Cardiac fibroblast (primary cell): ENCODE data around the gene ARHGEF38.

Experiments
- DNase-seq, 2 donors: peaks; one replicate each; pipeline versions ENCODE4 v3.0.0 to v3.0.0-alpha.2; 2010; ENCODE audit warnings: low read depth in 2 of 2
- H3K4me3 ChIP-seq, 2 donors: replicated peaks in 1 of 2; 1 replicate in 1 of 2; 2 replicates in 1 of 2; pipeline ENCODE4 v1.5.1; 2011; ENCODE audit warnings: low read depth in 2 of 2, low read length in 2 of 2, mild to moderate bottlenecking in 2 of 2, moderate library complexity in 1 of 2
- CTCF ChIP-seq: IDR thresholded peaks from one replicate; pipeline ENCODE4 v1.5.1; 2011; ENCODE audit warnings: low read depth, mild to moderate bottlenecking, low read length, inconsistent platforms

ARHGEF38 gene

GRCh38 chr4:105596684-105597083 lies 44.3 kb downstream of the ARHGEF38 start:
- TF ChIP-seq CTCF = no peak
- no peak overlapping the region for H3K4me3 ChIP-seq
- no peak for DNase-seq

GRCh38 chr4:105598052-105598451 lies 45.6 kb downstream of the ARHGEF38 start:
- DNase-seq = no peak
- no peak for TF ChIP-seq CTCF
- no peak overlapping the region for H3K4me3 ChIP-seq

- no peak for TF ChIP-seq CTCF
- peak in 1 of 2 donors; percentile 9 for DNase-seq
- no peak overlapping the region for H3K4me3 ChIP-seq
These were observed 46.4 kb downstream of the ARHGEF38 start for GRCh38 chr4:105598787-105599186.

GRCh38 chr4:105599482-105599881 lies 47.1 kb downstream of the ARHGEF38 start:
- no peak for TF ChIP-seq CTCF
- H3K4me3 ChIP-seq = no peak overlapping the region
- no peak for DNase-seq

- H3K4me3 ChIP-seq = no peak overlapping the region
- no peak for DNase-seq
- no peak for TF ChIP-seq CTCF
These were observed 47.7 kb downstream of the ARHGEF38 start for GRCh38 chr4:105599932-105600655.

- no peak for TF ChIP-seq CTCF
- no peak for DNase-seq
- no peak overlapping the region for H3K4me3 ChIP-seq
These were observed 48.5 kb downstream of the ARHGEF38 start for GRCh38 chr4:105600951-105601350.

- TF ChIP-seq CTCF = no peak
- H3K4me3 ChIP-seq = no peak overlapping the region
- no peak for DNase-seq
These were observed 49.0 kb downstream of the ARHGEF38 start for GRCh38 chr4:105601406-105601805.
